CD4-positive, CD25-positive, alpha-beta regulatory T cell (primary cell): Measurements from ENCODE around the gene ARHGEF28. TPM values are rescaled to one million over a fixed set of nuclear protein-coding genes. Genes with fewer than 3 reads are reported as not detected.

Source experiments
- ATAC-seq, 2 donors: fragments of 150-1000 bp; cut with Tn5 transposase; one replicate each; pipeline ENCODE4 v1.10.0; 2021; ENCODE audit warnings: low read depth in 2 of 2, moderate number of reproducible peaks in 2 of 2, moderate library complexity in 1 of 2
- DNase-seq, 3 donors: peaks; one replicate each; pipeline versions ENCODE4 v3.0.0 to v3.0.0-alpha.2; 2012 to 2022; ENCODE audit warnings: mixed read lengths in 1 of 3
- H3K27ac ChIP-seq: one replicate; pipeline ENCODE4 v1.7.0; 2013; ENCODE audit warnings: mild to moderate bottlenecking, low read length; ENCODE audit not compliant: insufficient read depth, poor library complexity, severe bottlenecking
- H3K27me3 ChIP-seq: one replicate; pipeline ENCODE4 v1.7.0; 2013; ENCODE audit warnings: low read length; ENCODE audit not compliant: control insufficient read depth, insufficient read depth
- H3K36me3 ChIP-seq: one replicate; pipeline ENCODE4 v1.7.0; 2013; ENCODE audit warnings: mild to moderate bottlenecking, low read length, moderate library complexity; ENCODE audit not compliant: control insufficient read depth, insufficient read depth
- H3K4me1 ChIP-seq: 2 replicates; pipeline ENCODE4 v1.7.0; 2013; ENCODE audit warnings: mild to moderate bottlenecking, low read length; ENCODE audit not compliant: insufficient read depth, control insufficient read depth, poor library complexity, severe bottlenecking
- H3K4me3 ChIP-seq: one replicate; pipeline ENCODE4 v1.7.0; 2013; ENCODE audit warnings: low read depth, mild to moderate bottlenecking, low read length, moderate library complexity
- H3K9me3 ChIP-seq, 2 experiments: 1 replicate in 1 of 2; 2 replicates in 1 of 2; pipeline ENCODE4 v1.7.0; 2013; ENCODE audit warnings: low read length in 2 of 2, mild to moderate bottlenecking in 1 of 2, moderate library complexity in 1 of 2; ENCODE audit not compliant: control insufficient read depth in 2 of 2
- H3K27ac Mint-ChIP-seq, 3 donors: one replicate each; pipeline ENCODE4 v1.8.0; 2020 to 2022; ENCODE audit warnings: mild to moderate bottlenecking in 3 of 3, mixed read lengths in 3 of 3, moderate library complexity in 2 of 3
- H3K27me3 Mint-ChIP-seq: one replicate; pipeline ENCODE4 v1.8.0; 2022; ENCODE audit warnings: mild to moderate bottlenecking, mixed read lengths
- H3K36me3 Mint-ChIP-seq: one replicate; pipeline ENCODE4 v1.8.0; 2020; ENCODE audit warnings: mixed read lengths
- H3K4me1 Mint-ChIP-seq, 4 donors: one replicate each; pipeline ENCODE4 v1.8.0; 2020 to 2022; ENCODE audit warnings: mixed read lengths in 4 of 4, mild to moderate bottlenecking in 1 of 4
- H3K4me3 Mint-ChIP-seq, 4 donors: one replicate each; pipeline ENCODE4 v1.8.0; 2020 to 2022; ENCODE audit warnings: mild to moderate bottlenecking in 4 of 4, mixed read lengths in 4 of 4, moderate library complexity in 3 of 4
- H3K9me3 Mint-ChIP-seq, 7 donors: one replicate each; pipeline ENCODE4 v1.8.0; 2020 to 2022; ENCODE audit warnings: mixed read lengths in 7 of 7, mild to moderate bottlenecking in 3 of 7, moderate library complexity in 2 of 7
- polyA plus RNA-seq, 4 donors: library from polyadenylated mRNA; unstranded; fragments of 300-500 nt; fragmentation: Illumina TruSeq; gene quantifications; one replicate each; pipeline ENCODE4 v1.2.3, GENCODE V29; 2021
- total RNA-seq: library from RNA; stranded (reverse); gene quantifications from one replicate; pipeline ENCODE4 v1.2.3, GENCODE V29; 2022

The ARHGEF28 gene
- total and polyA plus RNA-seq, 5 donors from 2014 or later = not detected

- DNase-seq = no peak
- no peak for ATAC-seq
- Mint-ChIP-seq H3K9me3 (no peaks in the 10 kb centered on the region), H3K27me3 (peaks cover 13% of the 10 kb centered on the region), H3K36me3 (no peaks in the 10 kb centered on the region), H3K4me1 (no peaks in the 10 kb centered on the region), H3K27ac (peak overlapping the region in 1 of 3 donors; percentile 72), H3K4me3 (no peak overlapping the region)
- H3K27ac ChIP-seq = no peak overlapping the region
- H3K27me3 ChIP-seq = no peaks in the 10 kb centered on the region
- no peak overlapping the region for H3K4me3 ChIP-seq
- H3K36me3 ChIP-seq = no peaks in the 10 kb centered on the region
- H3K9me3 ChIP-seq = no peaks in the 10 kb centered on the region
- H3K4me1 ChIP-seq = no peaks in the 10 kb centered on the region
Measured at GRCh38 chr5:73663860-73664240, 37.9 kb downstream of the ARHGEF28 start.

- no peaks in the 10 kb centered on the region for H3K4me1 ChIP-seq
- H3K27me3 ChIP-seq = no peaks in the 10 kb centered on the region
- Mint-ChIP-seq H3K4me3 (no peak overlapping the region), H3K9me3 (no peaks in the 10 kb centered on the region), H3K27ac (no peak overlapping the region), H3K4me1 (no peaks in the 10 kb centered on the region), H3K27me3 (peaks cover 13% of the 10 kb centered on the region), H3K36me3 (no peaks in the 10 kb centered on the region)
- no peak for ATAC-seq
- no peaks in the 10 kb centered on the region for H3K36me3 ChIP-seq
- H3K4me3 ChIP-seq = no peak overlapping the region
- no peaks in the 10 kb centered on the region for H3K9me3 ChIP-seq
- no peak overlapping the region for H3K27ac ChIP-seq
- no peak for DNase-seq
Measured at GRCh38 chr5:73664796-73665195, 38.8 kb downstream of the ARHGEF28 start.

GRCh38 chr5:73666891-73667290, 40.9 kb downstream of the ARHGEF28 start:
- no peaks in the 10 kb centered on the region for H3K36me3 ChIP-seq
- no peaks in the 10 kb centered on the region for H3K4me1 ChIP-seq
- Mint-ChIP-seq H3K27me3 (peaks cover 15% of the 10 kb centered on the region), H3K4me1 (no peaks in the 10 kb centered on the region), H3K27ac (peak overlapping the region in 1 of 3 donors; percentile 15), H3K4me3 (no peak overlapping the region), H3K9me3 (no peaks in the 10 kb centered on the region), H3K36me3 (no peaks in the 10 kb centered on the region)
- ATAC-seq (no peak), DNase-seq (no peak)
- no peak overlapping the region for H3K4me3 ChIP-seq
- H3K9me3 ChIP-seq = no peaks in the 10 kb centered on the region
- no peaks in the 10 kb centered on the region for H3K27me3 ChIP-seq
- H3K27ac ChIP-seq = no peak overlapping the region

GRCh38 chr5:73668017-73668416, 42.0 kb downstream of the ARHGEF28 start:
- Mint-ChIP-seq H3K4me3 (no peak overlapping the region), H3K27ac (no peak overlapping the region), H3K27me3 (peaks cover 13% of the 10 kb centered on the region), H3K4me1 (no peaks in the 10 kb centered on the region), H3K36me3 (no peaks in the 10 kb centered on the region), H3K9me3 (no peaks in the 10 kb centered on the region)
- no peaks in the 10 kb centered on the region for H3K36me3 ChIP-seq
- H3K4me1 ChIP-seq = no peaks in the 10 kb centered on the region
- no peak overlapping the region for H3K4me3 ChIP-seq
- no peak overlapping the region for H3K27ac ChIP-seq
- DNase-seq = no peak
- no peak for ATAC-seq
- H3K27me3 ChIP-seq = no peaks in the 10 kb centered on the region
- H3K9me3 ChIP-seq = no peaks in the 10 kb centered on the region

DNA sequence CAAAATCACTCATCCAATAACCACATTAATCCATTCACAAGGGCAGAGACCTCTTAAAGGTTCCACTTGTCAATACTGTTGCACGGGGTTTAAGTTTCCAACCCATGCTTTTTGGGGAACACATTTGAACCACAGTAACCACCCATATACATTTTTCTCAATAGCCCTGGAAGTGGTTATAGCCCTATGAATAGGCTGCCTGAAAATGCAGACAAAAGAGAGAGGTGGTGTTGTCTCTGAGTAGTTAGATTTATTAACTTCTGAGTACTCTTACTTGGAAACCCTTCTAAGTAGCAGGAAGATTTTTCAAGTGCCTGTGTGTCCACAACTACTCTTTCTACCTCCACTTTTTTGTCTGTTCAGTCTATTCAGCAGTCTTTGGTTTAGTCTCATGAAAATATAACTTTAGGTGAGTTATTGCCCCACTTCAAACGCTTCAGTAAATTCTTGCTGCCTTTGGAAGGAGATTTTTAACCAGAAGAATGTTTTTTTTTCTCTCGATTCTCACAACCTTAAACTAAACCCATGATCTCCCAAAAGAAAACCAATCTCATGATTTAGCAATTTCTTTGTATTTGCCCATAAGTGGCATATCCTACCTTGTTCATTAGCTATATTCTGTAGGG, 42.6 kb downstream of the ARHGEF28 start:
- no peaks in the 10 kb centered on the region for H3K9me3 Mint-ChIP-seq

DNA sequence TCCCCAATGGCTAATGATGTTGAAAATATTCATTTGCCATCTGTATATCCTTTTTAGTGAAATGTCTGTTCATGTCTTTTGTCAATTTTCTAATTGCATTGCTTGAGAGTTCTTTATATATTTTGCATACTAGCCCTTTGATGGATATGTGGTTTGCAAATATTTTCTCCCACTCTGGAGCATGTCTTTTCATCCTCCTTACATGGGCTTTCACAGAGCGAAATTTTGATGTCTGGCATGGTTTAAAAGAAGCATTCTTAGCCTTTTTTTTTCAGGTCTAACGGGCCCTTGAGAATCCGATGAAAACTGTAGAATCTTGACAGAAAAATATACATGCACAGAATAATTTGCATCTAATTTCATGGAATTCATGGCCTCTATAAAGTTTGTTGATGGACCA, 44.7 kb downstream of the ARHGEF28 start:
- H3K36me3 Mint-ChIP-seq = no peaks in the 10 kb centered on the region

More for the DNA sequence above, 42.6 kb downstream of the ARHGEF28 start:
- Mint-ChIP-seq H3K4me3 (no peak overlapping the region), H3K27ac (no peak overlapping the region), H3K36me3 (no peaks in the 10 kb centered on the region), H3K27me3 (peaks cover 13% of the 10 kb centered on the region), H3K4me1 (no peaks in the 10 kb centered on the region)
- Histone ChIP-seq H3K4me3 (no peak overlapping the region), H3K27ac (no peak overlapping the region), H3K36me3 (no peaks in the 10 kb centered on the region), H3K4me1 (no peaks in the 10 kb centered on the region), H3K27me3 (no peaks in the 10 kb centered on the region), H3K9me3 (no peaks in the 10 kb centered on the region)
- DNase-seq (no peak), ATAC-seq (no peak)

GRCh38 chr5:73672132-73672531, 46.1 kb downstream of the ARHGEF28 start:
- no peaks in the 10 kb centered on the region for H3K36me3 Mint-ChIP-seq
- Histone ChIP-seq H3K36me3 (no peaks in the 10 kb centered on the region), H3K4me1 (no peaks in the 10 kb centered on the region), H3K27me3 (no peaks in the 10 kb centered on the region), H3K9me3 (no peaks in the 10 kb centered on the region), H3K27ac (no peak overlapping the region), H3K4me3 (no peak overlapping the region)
- H3K27ac Mint-ChIP-seq = no peak overlapping the region
- peaks cover 8% of the 10 kb centered on the region for H3K27me3 Mint-ChIP-seq
- DNase-seq = no peak
- no peak overlapping the region for H3K4me3 Mint-ChIP-seq
- no peaks in the 10 kb centered on the region for H3K4me1 Mint-ChIP-seq
- H3K9me3 Mint-ChIP-seq = no peaks in the 10 kb centered on the region
- ATAC-seq = no peak

More for the DNA sequence above, 44.7 kb downstream of the ARHGEF28 start:
- Mint-ChIP-seq H3K4me3 (no peak overlapping the region), H3K4me1 (no peaks in the 10 kb centered on the region), H3K27ac (no peak overlapping the region), H3K27me3 (peaks cover 5% of the 10 kb centered on the region), H3K9me3 (no peaks in the 10 kb centered on the region)
- no peak for DNase-seq
- Histone ChIP-seq H3K9me3 (no peaks in the 10 kb centered on the region), H3K27ac (no peak overlapping the region), H3K27me3 (no peaks in the 10 kb centered on the region), H3K36me3 (no peaks in the 10 kb centered on the region), H3K4me1 (no peaks in the 10 kb centered on the region), H3K4me3 (no peak overlapping the region)
- no peak for ATAC-seq

DNA sequence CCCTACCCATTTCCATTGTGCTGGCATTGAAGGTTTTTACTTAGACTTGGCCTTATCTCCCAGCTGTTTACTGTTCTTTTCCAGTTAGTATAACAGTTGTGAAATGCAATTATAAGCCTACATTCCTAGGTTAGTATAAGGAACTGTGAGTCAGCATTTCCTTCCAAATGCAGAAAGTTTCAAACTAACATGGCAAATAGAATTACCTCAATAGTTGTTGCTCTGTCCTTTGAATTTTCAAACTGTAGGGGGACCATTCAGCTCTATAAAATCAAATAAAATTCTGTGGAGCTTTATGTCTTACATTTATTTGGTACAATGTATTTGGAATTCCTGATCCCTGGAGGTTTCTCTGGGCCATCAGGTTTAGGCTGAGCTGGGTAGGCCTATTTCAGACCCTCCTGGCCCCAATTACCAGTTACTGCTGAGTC, 47.2 kb downstream of the ARHGEF28 start:
- ATAC-seq = no peak
- peaks cover 8% of the 10 kb centered on the region for H3K27me3 Mint-ChIP-seq
- H3K9me3 ChIP-seq = no peaks in the 10 kb centered on the region
- no peaks in the 10 kb centered on the region for H3K4me1 ChIP-seq
- H3K27ac ChIP-seq = no peak overlapping the region
- no peak overlapping the region for H3K27ac Mint-ChIP-seq
- no peak overlapping the region for H3K4me3 ChIP-seq
- H3K36me3 ChIP-seq = no peaks in the 10 kb centered on the region
- no peak for DNase-seq
- no peaks in the 10 kb centered on the region for H3K27me3 ChIP-seq
- H3K9me3 Mint-ChIP-seq = no peaks in the 10 kb centered on the region
- no peaks in the 10 kb centered on the region for H3K4me1 Mint-ChIP-seq
- H3K36me3 Mint-ChIP-seq = no peaks in the 10 kb centered on the region
- H3K4me3 Mint-ChIP-seq = no peak overlapping the region
